SU-DHL-6 (cell line): ENCODE measurements around the gene EEFSEC.

Experiments
- H2AFZ ChIP-seq: fragments of 200-600 bp; sonication (generic); 2 replicates; pipeline ENCODE4 v1.6.1; 2014; ENCODE audit warnings: low read depth, mild to moderate bottlenecking, moderate library complexity, mixed read lengths, antibody characterized with exemption, low read length; ENCODE audit not compliant: severe bottlenecking
- H3F3A ChIP-seq: fragments of 200-600 bp; shearing (Covaris generic); 2 replicates; pipeline ENCODE4 v1.6.0; 2016; ENCODE audit warnings: antibody characterized with exemption, mild to moderate bottlenecking; ENCODE audit not compliant: insufficient read depth
- H3K27ac ChIP-seq: fragments of 200-600 bp; sonication (generic); 2 replicates; pipeline ENCODE4 v1.5.1; 2016; ENCODE audit warnings: low read depth, mild to moderate bottlenecking, low read length, moderate library complexity, mixed read lengths
- H3K27me3 ChIP-seq: fragments of 200-600 bp; sonication (generic), shearing (Covaris generic); 2 replicates; pipeline ENCODE4 v1.6.0; 2014; ENCODE audit warnings: mild to moderate bottlenecking, low read length
- H3K36me3 ChIP-seq: fragments of 200-600 bp; sonication (generic); 2 replicates; pipeline ENCODE4 v1.6.1; 2014; ENCODE audit warnings: mild to moderate bottlenecking, low read length, mixed read lengths
- H3K4me2 ChIP-seq: fragments of 300-600, 200-600 bp; shearing (Covaris generic), sonication (generic); 2 replicates; pipeline ENCODE4 v1.6.0; 2014; ENCODE audit warnings: low read length, low read depth, mild to moderate bottlenecking; ENCODE audit not compliant: poor library complexity, severe bottlenecking
- H3K4me3 ChIP-seq: fragments of 200-600 bp; sonication (generic); 2 replicates; pipeline ENCODE4 v1.5.1; 2014; ENCODE audit warnings: antibody characterized with exemption, low read length, mild to moderate bottlenecking, mixed read lengths; ENCODE audit not compliant: insufficient read depth, poor library complexity, severe bottlenecking
- H3K79me2 ChIP-seq: fragments of 200-600 bp; sonication (generic); 2 replicates; pipeline ENCODE4 v1.6.1; 2014; ENCODE audit warnings: mild to moderate bottlenecking, low read length, moderate library complexity; ENCODE audit not compliant: insufficient read depth
- H3K9ac ChIP-seq: fragments of 200-600 bp; sonication (generic); 2 replicates; pipeline ENCODE4 v1.7.0; 2014; ENCODE audit warnings: mild to moderate bottlenecking, low read length
- H3K9me2 ChIP-seq: fragments of 200-600 bp; sonication (generic); replicated peaks from 2 replicates; pipeline ENCODE4 v1.6.1; 2014; ENCODE audit warnings: low read length; ENCODE audit not compliant: insufficient read depth
- H3K9me3 ChIP-seq: fragments of 200-600 bp; sonication (generic); 2 replicates; pipeline ENCODE4 v1.6.1; 2014; ENCODE audit warnings: low read length, mixed read lengths; ENCODE audit not compliant: insufficient read depth
- H4K20me1 ChIP-seq: fragments of 200-600 bp; sonication (generic); 2 replicates; pipeline ENCODE4 v1.6.1; 2014; ENCODE audit warnings: low read depth, mild to moderate bottlenecking, antibody characterized with exemption, low read length, moderate library complexity, mixed read lengths
- EZH2phosphoT487 ChIP-seq: fragments of 200-600 bp; sonication (generic), shearing (Covaris generic); conservative IDR thresholded peaks from 2 replicates; pipeline ENCODE4 v1.6.1; 2018; ENCODE audit warnings: mild to moderate bottlenecking, antibody characterized with exemption, low read length, moderate library complexity, mixed read lengths
- TF ChIP-seq, protein P1 (sequence below): fragments of 200-600 bp; sonication (generic); IDR thresholded peaks from one replicate; pipeline ENCODE4 v1.5.1; 2017; ENCODE audit warnings: antibody characterized with exemption, mild to moderate bottlenecking, low read length, moderate library complexity; ENCODE audit not compliant: insufficient read depth, poor library complexity, severe bottlenecking

The EEFSEC gene

DNA sequence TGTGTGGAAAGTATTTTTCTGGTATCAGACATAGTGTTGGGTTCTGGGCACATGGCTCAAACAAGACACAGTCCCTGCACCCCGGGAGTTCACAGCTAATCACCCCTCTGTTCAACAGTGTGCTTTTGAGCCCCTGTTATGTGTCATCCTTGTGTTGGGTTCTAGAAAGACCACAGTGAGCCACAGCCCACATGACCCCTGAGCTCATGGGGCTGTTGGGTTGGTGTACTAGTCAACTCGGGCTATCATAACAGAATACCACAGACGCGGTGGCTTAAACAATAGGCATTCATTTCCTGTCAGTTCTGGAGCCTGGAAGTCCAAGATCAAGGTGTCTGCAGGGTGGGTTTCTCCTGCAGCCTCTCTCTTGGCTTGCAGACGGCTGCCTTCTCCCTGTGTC lies 213.4 kb downstream of the EEFSEC start:
- H3K9me2 ChIP-seq = no peaks in the 10 kb centered on the region
- no peak for TF ChIP-seq EZH2phosphoT487
- TF ChIP-seq, protein P1, sequence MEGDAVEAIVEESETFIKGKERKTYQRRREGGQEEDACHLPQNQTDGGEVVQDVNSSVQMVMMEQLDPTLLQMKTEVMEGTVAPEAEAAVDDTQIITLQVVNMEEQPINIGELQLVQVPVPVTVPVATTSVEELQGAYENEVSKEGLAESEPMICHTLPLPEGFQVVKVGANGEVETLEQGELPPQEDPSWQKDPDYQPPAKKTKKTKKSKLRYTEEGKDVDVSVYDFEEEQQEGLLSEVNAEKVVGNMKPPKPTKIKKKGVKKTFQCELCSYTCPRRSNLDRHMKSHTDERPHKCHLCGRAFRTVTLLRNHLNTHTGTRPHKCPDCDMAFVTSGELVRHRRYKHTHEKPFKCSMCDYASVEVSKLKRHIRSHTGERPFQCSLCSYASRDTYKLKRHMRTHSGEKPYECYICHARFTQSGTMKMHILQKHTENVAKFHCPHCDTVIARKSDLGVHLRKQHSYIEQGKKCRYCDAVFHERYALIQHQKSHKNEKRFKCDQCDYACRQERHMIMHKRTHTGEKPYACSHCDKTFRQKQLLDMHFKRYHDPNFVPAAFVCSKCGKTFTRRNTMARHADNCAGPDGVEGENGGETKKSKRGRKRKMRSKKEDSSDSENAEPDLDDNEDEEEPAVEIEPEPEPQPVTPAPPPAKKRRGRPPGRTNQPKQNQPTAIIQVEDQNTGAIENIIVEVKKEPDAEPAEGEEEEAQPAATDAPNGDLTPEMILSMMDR = no peak
- no peaks in the 10 kb centered on the region for H4K20me1 ChIP-seq
- no peak overlapping the region for H2AFZ ChIP-seq
- no peak overlapping the region for H3K4me3 ChIP-seq
- H3K4me2 ChIP-seq = no peak overlapping the region
- H3F3A ChIP-seq = no peaks in the 10 kb centered on the region
- H3K9ac ChIP-seq = no peak overlapping the region
- H3K27me3 ChIP-seq = no peaks in the 10 kb centered on the region
- H3K9me3 ChIP-seq = no peaks in the 10 kb centered on the region
- H3K36me3 ChIP-seq = no peaks in the 10 kb centered on the region
- no peak overlapping the region for H3K27ac ChIP-seq
- H3K79me2 ChIP-seq = no peaks in the 10 kb centered on the region

DNA sequence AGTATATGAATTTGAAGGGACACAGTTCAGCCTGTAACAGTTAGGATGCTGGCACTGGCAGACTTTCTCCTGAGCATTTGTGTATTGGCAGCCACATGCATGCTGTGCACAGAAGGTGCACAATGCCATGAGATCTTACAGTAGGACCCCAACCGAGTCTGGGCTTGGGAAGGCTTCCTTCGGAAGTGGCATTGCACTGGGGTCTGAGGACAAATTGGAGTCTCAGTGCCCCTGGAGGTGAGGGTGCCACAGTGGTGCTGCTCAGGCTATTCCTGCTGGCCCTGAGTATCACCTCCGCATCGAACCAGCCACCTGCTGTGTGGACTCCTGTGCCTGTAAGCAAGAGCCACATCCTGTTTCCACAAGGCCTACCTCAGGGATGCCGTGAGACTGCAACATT lies 213.9 kb downstream of the EEFSEC start:
- no peaks in the 10 kb centered on the region for H3K79me2 ChIP-seq
- H4K20me1 ChIP-seq = no peaks in the 10 kb centered on the region
- no peak overlapping the region for H3K4me2 ChIP-seq
- H2AFZ ChIP-seq = no peak overlapping the region
- no peaks in the 10 kb centered on the region for H3K9me3 ChIP-seq
- no peak overlapping the region for H3K9ac ChIP-seq
- no peaks in the 10 kb centered on the region for H3F3A ChIP-seq
- H3K36me3 ChIP-seq = no peaks in the 10 kb centered on the region
- no peak overlapping the region for H3K4me3 ChIP-seq
- no peaks in the 10 kb centered on the region for H3K9me2 ChIP-seq
- TF ChIP-seq, protein P1 = no peak
- no peak for TF ChIP-seq EZH2phosphoT487
- no peak overlapping the region for H3K27ac ChIP-seq
- H3K27me3 ChIP-seq = no peaks in the 10 kb centered on the region

DNA sequence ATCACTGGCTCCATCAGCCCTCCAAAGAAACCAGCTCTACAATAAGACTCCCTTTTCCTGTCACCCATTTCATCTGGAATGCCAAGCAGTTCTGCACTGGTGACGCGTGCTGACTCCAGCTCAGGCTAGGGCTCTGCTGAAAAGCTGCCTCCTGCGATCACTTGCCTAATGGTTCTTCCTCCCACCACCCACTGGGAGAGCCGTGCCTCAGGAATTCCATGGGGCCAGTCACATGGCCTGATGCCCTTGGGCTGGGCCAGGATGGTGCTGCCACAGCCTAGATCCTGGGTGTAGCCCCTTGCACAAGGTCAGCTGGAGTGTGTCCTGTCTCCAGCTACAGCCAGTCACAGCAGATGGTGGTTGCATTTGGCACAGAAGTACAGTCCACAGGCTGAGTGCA lies 214.5 kb downstream of the EEFSEC start:
- Histone ChIP-seq H3K79me2 (no peaks in the 10 kb centered on the region), H3K36me3 (no peaks in the 10 kb centered on the region), H4K20me1 (no peaks in the 10 kb centered on the region), H2AFZ (no peak overlapping the region), H3K9ac (no peak overlapping the region), H3K4me2 (no peak overlapping the region), H3K9me2 (no peaks in the 10 kb centered on the region), H3K4me3 (no peak overlapping the region), H3F3A (no peaks in the 10 kb centered on the region), H3K27ac (no peak overlapping the region), H3K9me3 (no peaks in the 10 kb centered on the region), H3K27me3 (no peaks in the 10 kb centered on the region)
- TF ChIP-seq, protein P1 = no peak

DNA sequence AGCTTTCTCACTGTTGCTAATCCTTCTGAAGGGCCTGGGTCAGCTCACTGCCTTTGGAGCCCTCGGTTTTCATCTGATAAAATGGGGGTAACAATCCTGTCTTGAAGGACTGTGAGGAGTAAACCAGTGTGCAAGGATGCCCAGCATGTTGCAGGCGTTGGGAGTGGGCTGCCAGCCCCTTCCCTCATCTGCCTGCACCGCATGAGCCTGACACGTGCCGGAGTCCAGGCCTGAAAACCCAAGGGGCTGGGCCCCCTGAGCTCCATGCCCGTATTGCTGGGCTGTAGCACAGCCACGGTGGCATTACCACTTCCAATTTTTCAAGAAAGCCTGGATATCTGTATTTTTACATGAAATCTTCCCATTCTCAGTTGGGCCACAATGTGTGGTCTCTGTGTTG lies 215.3 kb downstream of the EEFSEC start:
- Histone ChIP-seq H3K9me2 (no peaks in the 10 kb centered on the region), H3K36me3 (no peaks in the 10 kb centered on the region), H4K20me1 (no peaks in the 10 kb centered on the region), H2AFZ (no peak overlapping the region), H3K4me2 (no peak overlapping the region), H3K4me3 (no peak overlapping the region), H3K9ac (no peak overlapping the region), H3K27ac (no peak overlapping the region), H3K79me2 (no peaks in the 10 kb centered on the region), H3F3A (no peaks in the 10 kb centered on the region), H3K9me3 (no peaks in the 10 kb centered on the region), H3K27me3 (no peaks in the 10 kb centered on the region)
- TF ChIP-seq, protein P1 = no peak
- TF ChIP-seq EZH2phosphoT487 = no peak
